DND-41 (cell line): Measurements from ENCODE around the gene EFNB2.

Source experiments
- ATAC-seq: fragments of 200-7000 bp; cut with Tn5 transposase; 3 replicates; pipeline ENCODE4 v1.9.1; 2021; ENCODE audit warnings: low read depth; ENCODE audit not compliant: insufficient read depth
- DNase-seq: peaks from one replicate; pipeline ENCODE4 v3.0.0-alpha.2; 2020
- H2AFZ ChIP-seq: 2 replicates; pipeline ENCODE4 v1.6.0; 2012; ENCODE audit warnings: low read depth, low read length
- H3K27ac ChIP-seq: 2 replicates; pipeline ENCODE4 v1.5.1; 2012; ENCODE audit warnings: low read length, inconsistent platforms
- H3K27me3 ChIP-seq: fragments of 200-600 bp; sonication (generic); 2 replicates; pipeline ENCODE4 v1.6.0; 2012; ENCODE audit warnings: low read length, mild to moderate bottlenecking, inconsistent platforms; ENCODE audit not compliant: insufficient read depth, poor library complexity
- H3K36me3 ChIP-seq: 2 replicates; pipeline ENCODE4 v1.5.1; 2012; ENCODE audit warnings: low read length, inconsistent platforms; ENCODE audit not compliant: insufficient read depth
- H3K4me1 ChIP-seq: 2 replicates; pipeline ENCODE4 v1.5.1; 2012; ENCODE audit warnings: mild to moderate bottlenecking, low read length; ENCODE audit not compliant: insufficient read depth
- H3K4me2 ChIP-seq: 2 replicates; pipeline ENCODE4 v1.6.0; 2012; ENCODE audit warnings: mild to moderate bottlenecking, moderate library complexity, low read length, inconsistent platforms; ENCODE audit not compliant: insufficient read depth
- H3K4me3 ChIP-seq, 2 experiments: fragments of 200-600 bp in 1 of 2; shearing (Covaris generic) in 1 of 2; 2 replicates each; pipeline ENCODE4 v1.5.1; 2012 to 2016; ENCODE audit warnings: inconsistent platforms in 2 of 2, low read length in 2 of 2, mild to moderate bottlenecking in 2 of 2, low read depth in 1 of 2, moderate library complexity in 1 of 2
- H3K79me2 ChIP-seq: 2 replicates; pipeline ENCODE4 v1.6.0; 2012; ENCODE audit warnings: low read length, inconsistent platforms; ENCODE audit not compliant: insufficient read depth
- H3K9ac ChIP-seq: 2 replicates; pipeline ENCODE4 v1.6.0; 2012; ENCODE audit warnings: low read depth, mild to moderate bottlenecking, inconsistent platforms, low read length, moderate library complexity
- H3K9me3 ChIP-seq: 2 replicates; pipeline ENCODE4 v1.5.1; 2012; ENCODE audit warnings: low read length, moderate library complexity, mild to moderate bottlenecking, inconsistent platforms; ENCODE audit not compliant: insufficient read depth, severe bottlenecking
- H4K20me1 ChIP-seq: 2 replicates; pipeline ENCODE4 v1.6.0; 2012; ENCODE audit warnings: low read length; ENCODE audit not compliant: insufficient read depth
- EZH2 ChIP-seq: IDR thresholded peaks from 3 replicates; pipeline ENCODE4 v1.6.1; 2012; ENCODE audit warnings: borderline replicate concordance, low read depth, mild to moderate bottlenecking, moderate library complexity, low read length, inconsistent platforms; ENCODE audit not compliant: severe bottlenecking
- TF ChIP-seq, protein P1 (sequence below): IDR thresholded peaks from 2 replicates; pipeline ENCODE4 v1.5.1; 2012; ENCODE audit warnings: borderline replicate concordance, low read length, moderate library complexity, mild to moderate bottlenecking; ENCODE audit not compliant: poor library complexity, severe bottlenecking; ENCODE audit errors: extremely low read depth

Gene EFNB2

DNA sequence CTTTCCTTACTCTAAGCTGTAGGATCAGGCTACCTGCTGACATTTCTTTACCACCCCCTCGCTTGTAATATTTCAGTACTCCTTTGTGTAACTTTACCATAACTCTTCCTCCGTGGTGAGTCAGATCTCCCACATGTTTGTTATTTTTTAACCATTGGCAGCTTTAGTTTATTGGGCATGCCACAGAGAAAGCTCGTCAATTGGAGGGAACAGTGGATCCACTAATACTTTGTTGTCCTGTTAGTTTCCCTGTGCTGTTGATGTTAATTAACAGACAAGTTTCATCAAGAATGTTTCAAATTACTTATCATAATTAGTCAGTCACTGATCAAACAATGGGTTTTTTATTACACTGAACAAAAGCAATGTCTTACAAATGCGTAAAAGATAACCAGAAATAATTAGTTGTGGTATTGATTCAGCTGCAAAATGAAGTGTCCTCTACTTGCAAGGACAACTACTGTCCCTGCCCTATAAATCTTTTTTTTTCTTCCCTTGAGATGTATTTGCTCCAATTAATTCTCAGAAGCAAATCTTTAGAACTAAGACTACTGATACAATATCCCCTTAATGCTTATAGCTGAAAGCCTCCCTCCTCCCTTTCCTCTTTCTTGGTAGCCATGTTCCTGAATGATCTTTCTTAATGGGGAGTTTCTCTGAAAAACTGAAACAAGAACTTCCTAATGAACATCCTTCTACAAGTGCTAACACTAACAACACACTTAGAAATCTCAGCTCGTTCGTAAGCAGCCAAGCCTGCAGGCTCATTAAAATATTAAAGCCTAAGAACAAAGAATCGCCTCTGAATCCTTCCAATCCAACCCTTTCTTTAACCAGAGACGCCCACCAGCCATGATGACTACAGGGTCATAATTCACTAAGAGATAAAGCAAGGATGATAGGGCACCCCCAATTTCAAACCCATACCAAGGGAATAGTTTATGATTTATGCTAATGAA lies 22.2 kb downstream of the EFNB2 start:
- ATAC-seq: no peak
- Histone ChIP-seq H3K4me3 (no peak overlapping the region), H2AFZ (no peak overlapping the region), H3K4me1 (peaks cover 2% of the 10 kb centered on the region), H3K27me3 (no peaks in the 10 kb centered on the region), H4K20me1 (no peaks in the 10 kb centered on the region), H3K9me3 (no peaks in the 10 kb centered on the region), H3K27ac (no peak overlapping the region), H3K4me2 (no peak overlapping the region), H3K79me2 (no peaks in the 10 kb centered on the region), H3K36me3 (no peaks in the 10 kb centered on the region), H3K9ac (no peak overlapping the region)
- no peak for DNase-seq
- TF ChIP-seq, protein P1, sequence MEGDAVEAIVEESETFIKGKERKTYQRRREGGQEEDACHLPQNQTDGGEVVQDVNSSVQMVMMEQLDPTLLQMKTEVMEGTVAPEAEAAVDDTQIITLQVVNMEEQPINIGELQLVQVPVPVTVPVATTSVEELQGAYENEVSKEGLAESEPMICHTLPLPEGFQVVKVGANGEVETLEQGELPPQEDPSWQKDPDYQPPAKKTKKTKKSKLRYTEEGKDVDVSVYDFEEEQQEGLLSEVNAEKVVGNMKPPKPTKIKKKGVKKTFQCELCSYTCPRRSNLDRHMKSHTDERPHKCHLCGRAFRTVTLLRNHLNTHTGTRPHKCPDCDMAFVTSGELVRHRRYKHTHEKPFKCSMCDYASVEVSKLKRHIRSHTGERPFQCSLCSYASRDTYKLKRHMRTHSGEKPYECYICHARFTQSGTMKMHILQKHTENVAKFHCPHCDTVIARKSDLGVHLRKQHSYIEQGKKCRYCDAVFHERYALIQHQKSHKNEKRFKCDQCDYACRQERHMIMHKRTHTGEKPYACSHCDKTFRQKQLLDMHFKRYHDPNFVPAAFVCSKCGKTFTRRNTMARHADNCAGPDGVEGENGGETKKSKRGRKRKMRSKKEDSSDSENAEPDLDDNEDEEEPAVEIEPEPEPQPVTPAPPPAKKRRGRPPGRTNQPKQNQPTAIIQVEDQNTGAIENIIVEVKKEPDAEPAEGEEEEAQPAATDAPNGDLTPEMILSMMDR: no peak
- no peak for TF ChIP-seq EZH2

DNA sequence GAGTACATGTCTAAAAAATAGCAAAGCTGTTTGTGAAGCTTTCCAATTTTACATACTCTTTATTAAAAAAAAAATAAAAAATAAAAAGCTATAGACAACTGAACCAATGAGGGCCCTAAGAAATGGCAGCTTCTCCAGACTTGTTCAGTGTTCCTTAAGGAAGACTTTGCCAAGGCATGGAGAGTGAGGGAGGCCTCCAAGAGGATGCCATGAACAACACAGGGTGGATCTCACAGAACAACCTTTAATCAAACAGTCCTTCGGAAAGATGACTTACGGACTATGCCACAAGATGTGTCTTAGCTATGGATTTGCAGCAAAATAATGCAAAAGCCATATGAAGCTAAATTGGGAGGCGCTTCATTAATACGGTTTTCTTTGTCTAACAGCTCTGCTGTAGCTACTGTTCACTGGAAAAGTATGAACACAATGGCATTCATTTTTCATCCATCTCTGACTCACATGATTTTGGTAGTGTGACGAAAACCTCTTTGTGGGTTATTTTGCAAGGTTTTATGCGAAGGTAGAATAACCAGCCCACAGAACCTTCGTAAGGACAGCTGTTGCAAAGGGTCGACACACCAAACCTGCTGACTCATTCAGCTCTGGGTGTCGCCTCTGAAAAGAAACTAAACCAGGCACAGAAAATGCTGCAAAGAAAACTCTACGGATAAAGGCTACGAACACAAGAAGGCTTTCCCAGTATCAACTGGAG lies 27.7 kb downstream of the EFNB2 start:
- Histone ChIP-seq H3K4me1 (peaks cover 10% of the 10 kb centered on the region), H2AFZ (peak overlapping the region; percentile 62), H3K27me3 (no peaks in the 10 kb centered on the region), H3K4me2 (peak overlapping the region; percentile 2; the same call in 1 of the 2 replicates), H3K9ac (no peak overlapping the region), H3K9me3 (no peaks in the 10 kb centered on the region), H3K4me3 (no peak overlapping the region), H4K20me1 (no peaks in the 10 kb centered on the region), H3K79me2 (no peaks in the 10 kb centered on the region), H3K27ac (no peak overlapping the region), H3K36me3 (no peaks in the 10 kb centered on the region)
- ATAC-seq: peak; percentile 91
- DNase-seq: peak; percentile 64
- no peak for TF ChIP-seq EZH2
- TF ChIP-seq, protein P1: no peak

DNA sequence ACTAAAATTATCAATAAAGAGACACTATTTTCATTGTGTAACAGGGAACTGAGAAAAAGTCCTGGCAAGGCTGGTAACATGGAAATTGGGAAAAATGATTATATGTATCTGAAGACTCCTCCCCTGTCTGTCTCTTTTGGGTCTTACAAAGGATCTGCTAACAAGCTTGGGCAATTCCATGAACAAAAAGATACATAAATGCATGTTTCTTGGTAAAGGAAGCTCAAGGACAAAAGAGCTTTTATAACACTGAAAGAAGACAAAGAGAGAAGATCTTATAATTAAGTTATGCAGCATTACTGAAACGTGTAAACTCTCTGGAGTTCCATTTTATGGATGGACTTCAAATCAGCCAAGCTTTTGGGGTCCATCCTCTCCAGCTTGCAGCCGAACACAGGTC lies 29.2 kb downstream of the EFNB2 start:
- H3K36me3 ChIP-seq: no peaks in the 10 kb centered on the region
- H4K20me1 ChIP-seq: no peaks in the 10 kb centered on the region
- no peak overlapping the region for H3K27ac ChIP-seq

More for the DNA sequence above, 29.2 kb downstream of the EFNB2 start:
- TF ChIP-seq EZH2: no peak
- TF ChIP-seq, protein P1: no peak
- no peaks in the 10 kb centered on the region for H3K27me3 ChIP-seq
- H3K4me2 ChIP-seq: no peak overlapping the region
- H3K9me3 ChIP-seq: no peaks in the 10 kb centered on the region
- ATAC-seq (no peak), DNase-seq (no peak)
- H3K4me3 ChIP-seq: no peak overlapping the region
- H3K4me1 ChIP-seq: peaks cover 11% of the 10 kb centered on the region
- H3K79me2 ChIP-seq: no peaks in the 10 kb centered on the region
- H3K9ac ChIP-seq: no peak overlapping the region
- H2AFZ ChIP-seq: no peak overlapping the region
